KBM-7 (cell line): ENCODE results near the gene HHATL.

Experiments used
- DNase-seq: peaks from one replicate; pipeline ENCODE4 v3.0.0-alpha.2; 2015
- in situ Hi-C: fragments of 300-500 bp; cut with MboI; formaldehyde crosslinking; loops from 2 replicates; pipeline ENCODE4 v1.14.3; 2020; ENCODE audit warnings: low sequenced_read_pairs, low pct_unique_long_range_greater_than_20kb, mixed read lengths

HHATL gene

DNA sequence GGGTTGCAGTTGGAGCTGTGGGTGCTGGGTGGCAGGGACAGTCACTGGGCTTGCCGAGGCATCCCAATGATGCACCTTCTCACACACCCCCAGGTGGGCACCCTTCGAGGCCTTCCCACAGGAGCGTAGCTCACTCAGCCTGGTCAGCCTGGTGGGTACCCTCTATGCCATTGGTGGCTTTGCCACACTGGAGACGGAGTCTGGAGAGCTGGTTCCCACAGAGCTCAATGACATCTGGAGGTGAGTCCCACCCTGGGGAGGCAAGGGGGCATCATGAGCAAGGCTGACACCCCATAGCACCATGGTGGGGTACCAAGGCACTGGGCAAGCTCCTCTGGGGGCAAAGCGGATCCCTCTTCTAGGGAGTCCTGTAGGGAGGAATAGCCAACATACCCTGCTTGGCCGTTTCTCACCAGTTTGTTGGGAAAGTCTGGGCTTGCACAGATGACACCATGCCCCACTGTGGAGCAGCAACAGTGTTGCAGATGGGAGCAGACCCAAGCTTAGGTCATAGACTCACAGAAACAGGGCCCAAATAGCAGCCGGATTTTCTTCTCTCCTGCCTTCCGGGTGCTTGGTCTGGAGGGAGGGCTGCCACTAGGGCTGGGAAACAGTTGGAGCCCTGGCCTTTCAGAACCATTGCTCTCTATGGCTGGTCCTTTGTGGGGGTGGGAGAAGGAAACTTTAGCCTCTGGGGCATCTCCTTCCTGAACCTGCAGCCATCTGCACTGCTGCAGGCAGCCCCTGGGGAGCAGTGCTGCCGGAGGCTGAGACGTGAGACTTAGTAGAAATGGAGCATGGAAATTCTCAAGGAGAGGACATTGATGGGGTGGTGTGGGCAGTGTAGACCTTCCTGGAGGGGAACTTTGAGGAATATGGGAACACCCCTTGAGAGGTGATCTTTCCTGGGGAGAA, 11.6 kb downstream of the HHATL start:
- DNase-seq = no peak
- in situ Hi-C loops = no loop called here

DNA sequence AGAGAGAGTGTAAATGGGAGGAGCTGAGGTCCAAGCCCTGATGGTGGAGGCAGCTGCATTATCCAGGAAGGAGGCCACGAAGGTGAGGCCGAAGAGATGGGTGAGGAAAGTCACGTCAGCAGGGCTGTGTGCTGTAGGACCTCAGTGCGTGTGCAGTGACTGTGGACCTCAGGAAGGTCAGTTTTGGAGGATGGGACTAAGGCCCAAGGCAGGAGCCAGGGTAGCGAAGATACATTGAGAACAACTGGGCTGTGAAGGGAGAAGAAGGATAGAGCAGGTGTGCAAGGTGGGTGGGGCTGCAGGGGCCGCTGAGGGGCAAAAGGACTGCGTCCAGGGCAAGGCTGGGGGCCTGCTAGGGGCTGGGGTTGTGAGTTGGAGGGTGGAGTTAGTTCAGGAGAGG, 12.4 kb downstream of the HHATL start:
- in situ Hi-C loops = no loop called here
- DNase-seq = no peak

DNA sequence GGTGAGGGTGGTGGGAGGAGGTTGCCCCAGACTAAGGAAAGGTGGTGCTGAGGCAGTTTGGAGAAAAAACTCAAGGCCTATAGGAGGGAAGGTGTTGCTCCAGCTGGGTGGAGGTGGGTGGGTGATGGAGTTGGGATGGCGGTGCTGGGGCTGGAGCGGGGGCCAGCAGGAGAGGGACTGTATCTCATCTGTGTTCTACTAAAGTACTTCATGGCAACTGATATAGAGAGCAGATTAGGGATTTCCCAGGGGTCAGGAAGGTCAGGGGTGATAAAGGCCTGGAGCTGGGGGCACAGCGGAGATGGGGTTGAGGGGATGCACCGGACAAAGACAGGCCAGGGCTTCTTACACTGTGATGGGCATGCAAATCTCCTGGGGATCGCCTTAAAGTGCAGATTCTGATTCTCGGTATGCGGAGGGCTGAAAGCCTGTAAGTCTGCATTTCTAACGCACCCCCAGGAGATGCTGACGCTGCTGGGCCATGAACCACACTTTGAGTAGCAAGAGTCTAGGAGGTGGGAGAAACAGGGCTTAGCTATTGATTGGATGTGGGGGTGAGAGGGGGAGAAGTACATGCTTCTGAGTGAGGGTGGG, 13.1 kb downstream of the HHATL start:
- DNase-seq = no peak
- in situ Hi-C loops = no loop called here

DNA sequence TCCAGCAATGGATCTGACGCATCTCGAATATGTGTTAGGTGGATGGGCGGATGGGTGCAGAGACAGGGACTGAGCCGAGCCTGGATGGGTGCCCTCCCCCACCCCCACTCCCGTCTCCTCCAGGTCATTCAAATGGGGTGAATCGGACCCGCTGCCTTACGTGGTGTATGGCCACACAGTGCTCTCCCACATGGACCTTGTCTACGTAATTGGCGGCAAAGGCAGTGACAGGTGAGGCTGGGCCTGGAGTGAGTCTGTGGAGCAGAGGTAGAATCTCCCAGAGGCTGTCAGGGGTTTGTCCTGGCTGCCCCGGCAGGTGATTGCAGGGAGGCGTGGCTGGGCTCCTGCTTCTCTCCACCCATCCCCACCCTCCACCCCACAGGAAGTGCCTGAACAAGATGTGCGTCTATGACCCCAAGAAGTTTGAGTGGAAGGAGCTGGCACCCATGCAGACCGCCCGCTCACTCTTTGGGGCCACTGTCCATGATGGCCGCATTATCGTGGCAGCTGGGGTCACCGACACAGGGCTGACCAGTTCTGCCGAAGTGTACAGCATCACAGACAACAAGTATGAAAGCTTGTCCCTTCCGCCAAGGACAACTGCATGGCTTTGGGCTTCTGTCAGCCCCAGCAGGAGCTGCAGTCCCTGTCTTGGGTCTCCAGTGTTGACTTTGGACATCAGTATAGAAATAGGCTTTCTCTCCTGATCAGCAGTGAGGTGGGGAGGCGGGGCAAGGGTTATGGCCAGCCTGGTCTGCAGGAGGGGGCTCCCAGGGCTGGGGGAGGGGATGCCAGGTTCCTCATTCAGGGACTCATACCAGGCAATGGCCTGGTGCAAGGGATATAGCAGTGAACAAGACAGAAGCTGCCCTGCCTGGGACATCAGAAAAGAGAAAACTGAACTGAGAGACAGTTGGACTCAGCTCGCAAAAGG, 13.8 kb downstream of the HHATL start:
- DNase-seq = no peak
- in situ Hi-C loops = no loop called here

DNA sequence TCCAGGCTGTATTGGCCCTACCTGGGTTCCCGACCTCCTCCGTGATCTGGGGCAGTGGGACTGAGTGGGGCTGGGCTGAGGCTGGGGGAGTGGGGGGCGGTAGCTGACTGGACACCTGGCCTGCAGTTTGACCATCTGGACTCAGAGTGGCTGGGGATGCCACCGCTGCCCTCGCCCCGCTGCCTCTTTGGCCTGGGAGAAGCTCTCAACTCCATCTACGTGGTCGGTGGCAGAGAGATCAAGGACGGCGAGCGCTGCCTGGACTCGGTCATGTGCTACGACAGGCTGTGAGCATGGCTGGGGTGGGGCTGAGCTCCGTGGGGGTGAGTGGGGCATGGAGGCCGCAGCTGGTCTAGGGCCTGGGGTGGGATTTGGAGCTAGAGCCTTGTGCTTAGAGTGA, 14.6 kb downstream of the HHATL start:
- DNase-seq = no peak
- in situ Hi-C loops = no loop called here

DNA sequence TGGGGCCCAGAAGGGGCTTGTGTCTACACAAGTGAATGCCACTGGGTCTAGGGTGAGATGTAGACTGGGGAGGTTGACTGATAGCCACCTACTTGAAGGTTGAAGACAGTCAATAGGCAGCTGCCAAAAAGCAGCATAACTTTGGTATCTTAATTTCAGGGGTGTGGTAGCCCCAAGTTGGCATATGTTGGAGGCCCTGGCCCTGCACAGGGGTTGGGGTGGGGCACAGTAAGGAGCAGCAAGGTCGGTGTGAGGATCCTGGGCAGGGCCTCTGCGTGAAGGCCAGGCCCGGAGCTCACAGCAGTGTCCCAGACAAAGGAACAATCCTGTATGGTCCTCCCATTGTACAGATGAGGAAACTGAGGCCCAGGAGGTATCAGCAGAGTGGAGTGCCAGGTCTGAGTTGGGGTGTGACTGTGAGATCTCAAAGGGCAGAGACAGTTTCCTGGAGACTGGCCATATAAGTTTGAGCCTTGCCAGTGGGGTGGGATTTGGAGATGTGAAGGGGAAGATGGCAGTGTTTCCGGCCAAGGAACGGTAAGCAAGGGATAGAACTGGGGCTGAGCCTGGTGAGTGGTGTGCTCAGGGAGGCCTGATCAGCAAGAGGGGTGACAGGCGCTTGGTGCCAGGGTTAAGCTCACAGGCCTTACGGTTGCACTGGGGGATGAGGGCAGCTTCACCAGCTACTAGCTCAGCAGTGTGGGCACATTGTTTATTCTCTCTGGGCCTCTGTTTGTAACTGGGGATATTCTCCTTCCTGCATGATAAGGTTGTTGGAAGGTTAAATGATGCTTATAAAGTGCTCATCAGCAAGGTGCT, 15.6 kb downstream of the HHATL start:
- in situ Hi-C loops = no loop called here
- no peak for DNase-seq

DNA sequence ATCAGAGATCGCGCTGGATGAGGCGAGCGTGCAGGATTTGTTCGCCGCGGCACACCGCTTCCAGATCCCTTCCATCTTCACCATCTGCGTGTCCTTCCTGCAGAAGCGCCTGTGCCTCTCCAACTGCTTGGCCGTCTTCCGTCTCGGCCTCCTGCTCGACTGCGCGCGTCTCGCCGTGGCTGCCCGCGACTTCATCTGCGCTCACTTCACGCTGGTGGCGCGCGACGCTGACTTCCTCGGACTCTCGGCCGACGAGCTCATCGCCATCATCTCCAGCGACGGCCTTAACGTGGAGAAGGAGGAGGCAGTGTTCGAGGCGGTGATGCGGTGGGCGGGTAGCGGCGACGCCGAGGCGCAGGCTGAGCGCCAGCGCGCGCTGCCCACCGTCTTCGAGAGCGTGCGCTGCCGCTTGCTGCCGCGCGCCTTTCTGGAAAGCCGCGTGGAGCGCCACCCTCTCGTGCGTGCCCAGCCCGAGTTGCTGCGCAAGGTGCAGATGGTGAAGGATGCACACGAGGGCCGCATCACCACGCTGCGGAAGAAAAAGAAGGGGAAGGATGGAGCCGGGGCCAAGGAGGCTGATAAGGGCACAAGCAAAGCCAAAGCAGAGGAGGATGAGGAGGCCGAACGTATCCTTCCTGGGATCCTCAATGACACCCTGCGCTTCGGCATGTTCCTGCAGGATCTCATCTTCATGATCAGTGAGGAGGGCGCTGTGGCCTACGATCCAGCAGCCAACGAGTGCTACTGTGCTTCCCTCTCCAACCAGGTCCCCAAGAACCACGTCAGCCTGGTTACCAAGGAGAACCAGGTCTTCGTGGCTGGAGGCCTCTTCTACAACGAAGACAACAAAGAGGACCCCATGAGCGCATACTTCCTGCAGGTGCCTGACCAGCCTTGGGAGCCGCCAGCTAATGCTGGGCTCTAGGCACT, 16.4 kb downstream of the HHATL start:
- in situ Hi-C loops = no loop called here
- DNase-seq = no peak

DNA sequence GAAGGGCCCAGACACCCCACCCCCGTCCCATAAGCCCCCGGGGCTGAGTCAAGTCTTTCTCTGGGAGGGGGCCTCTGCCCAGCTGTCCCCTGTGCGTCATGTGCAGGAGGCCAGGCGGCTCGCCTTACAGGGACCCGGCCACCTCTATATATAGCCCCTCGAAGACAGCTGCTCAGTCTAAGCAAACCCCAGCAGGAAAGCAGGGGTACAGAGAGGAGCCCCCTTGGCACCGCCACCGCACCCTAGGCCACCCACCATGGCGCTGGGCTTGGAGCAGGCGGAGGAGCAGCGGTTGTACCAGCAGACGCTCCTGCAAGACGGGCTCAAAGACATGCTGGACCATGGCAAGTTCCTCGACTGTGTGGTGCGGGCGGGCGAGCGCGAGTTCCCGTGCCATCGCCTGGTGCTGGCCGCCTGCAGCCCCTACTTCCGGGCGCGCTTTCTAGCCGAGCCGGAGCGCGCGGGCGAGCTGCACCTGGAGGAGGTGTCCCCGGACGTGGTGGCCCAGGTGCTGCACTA, 17.2 kb downstream of the HHATL start, which contains the start of gene KLHL40:
Gene KLHL40 (plus strand): TSS at position 175 of the 519 bp plus-strand sequence. CDS start 82 bp downstream, at position 257.
- in situ Hi-C loops = no loop called here
- no peak for DNase-seq

DNA sequence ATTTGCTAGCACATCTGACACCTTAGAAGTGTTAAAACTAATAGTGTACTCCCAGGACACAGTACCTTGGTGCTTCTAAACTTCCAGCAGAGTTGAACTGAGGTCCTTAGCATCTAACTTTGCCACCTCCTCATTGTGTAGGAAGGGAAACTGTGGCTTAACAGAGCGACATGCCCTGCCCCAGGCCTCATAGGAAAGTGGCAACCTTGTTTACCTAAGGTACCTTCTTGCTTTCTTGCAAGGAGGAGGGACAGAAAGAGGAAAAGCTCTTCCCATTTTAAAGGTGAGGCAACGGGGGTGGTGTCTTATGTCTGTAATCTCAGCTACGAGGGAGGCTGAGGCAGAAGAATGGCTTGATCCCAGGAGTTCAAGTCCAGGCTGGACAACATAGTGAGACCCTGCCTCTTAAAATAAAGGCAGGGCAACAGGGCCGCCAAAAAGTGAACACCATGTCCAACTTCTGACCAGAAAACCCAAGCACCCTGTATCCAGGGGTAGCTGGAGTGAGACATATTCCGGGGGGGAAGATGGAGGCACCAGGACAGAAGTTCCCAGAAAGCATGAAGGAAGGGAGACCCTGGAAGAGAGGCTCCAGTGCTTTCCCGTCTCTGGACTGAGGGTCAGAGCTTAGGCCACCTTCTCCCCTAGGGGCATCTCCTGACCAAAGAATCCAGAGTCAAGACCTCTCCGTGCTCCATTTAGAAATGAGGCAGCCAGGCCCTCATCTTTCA, 17.8 kb downstream of the HHATL start:
- in situ Hi-C loops = no loop called here
- DNase-seq = no peak

DNA sequence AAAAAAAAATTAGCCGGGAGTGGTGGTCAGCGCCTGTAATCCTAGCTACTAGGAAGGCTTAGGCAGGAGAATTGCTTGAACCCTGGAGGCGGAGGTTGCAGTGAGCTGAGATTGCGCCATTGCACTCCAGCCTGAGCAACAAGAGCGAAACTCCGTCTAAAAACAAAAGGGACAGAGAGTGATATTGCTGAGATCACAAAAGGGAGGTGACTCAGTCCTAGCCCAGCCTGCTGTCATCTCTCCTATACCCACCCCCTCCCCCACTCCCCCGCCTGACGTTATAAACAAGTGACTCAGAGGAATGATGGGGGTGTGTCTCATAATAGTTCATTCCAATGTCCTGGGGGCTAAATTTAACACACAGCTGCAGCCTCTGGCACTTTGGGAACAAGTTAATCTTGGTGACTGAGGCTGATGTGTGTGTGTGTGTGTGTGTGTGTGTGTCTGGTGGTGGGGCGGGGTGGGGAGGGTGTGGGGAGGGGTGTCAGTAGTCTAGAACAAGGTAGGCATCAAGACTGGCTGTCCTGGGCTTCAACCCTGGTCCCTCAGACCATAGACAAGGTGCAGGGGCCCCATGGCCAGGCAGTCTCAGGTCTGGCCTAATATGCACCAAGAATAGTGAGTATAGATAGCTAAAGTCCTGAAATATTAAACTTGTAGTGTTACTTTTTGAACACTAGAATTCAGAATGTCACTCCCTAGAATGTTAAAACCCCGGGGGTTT, 18.6 kb downstream of the HHATL start:
- DNase-seq = no peak

DNA sequence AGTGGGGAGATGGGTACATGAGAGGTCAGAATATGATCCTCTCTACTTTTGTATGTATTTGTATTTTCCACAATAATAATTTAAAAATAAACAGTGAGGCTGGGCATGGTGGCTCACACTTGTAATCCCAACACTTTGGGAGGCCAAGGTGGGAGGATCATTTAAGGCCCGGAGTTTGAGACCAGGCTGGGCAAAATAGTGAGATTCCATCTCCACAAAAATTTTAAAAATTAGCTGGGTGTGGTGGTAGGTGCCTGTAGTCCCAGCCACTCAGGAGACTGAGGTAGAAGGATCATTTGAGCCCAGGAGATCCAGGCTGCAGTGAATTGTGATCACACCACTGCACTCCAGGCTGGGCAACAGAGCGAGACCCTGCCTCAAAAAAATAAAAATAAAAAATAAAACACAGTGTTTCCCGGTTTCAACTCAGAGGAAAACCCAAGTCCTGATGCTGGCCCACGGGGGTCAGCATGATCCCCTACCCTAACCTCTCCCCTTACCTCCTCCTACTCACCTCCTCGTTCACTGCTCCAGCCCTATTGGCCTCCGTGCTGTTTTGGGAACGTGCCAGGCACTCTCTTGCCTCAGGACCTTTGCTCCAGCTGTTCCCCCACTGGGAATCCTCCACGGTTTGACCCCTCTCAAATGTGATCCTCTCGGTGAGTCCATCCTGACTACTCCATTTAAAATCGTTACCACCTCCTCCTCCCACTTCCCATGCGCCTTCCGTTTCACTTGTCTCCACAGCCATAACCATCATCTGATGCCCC, 20.1 kb downstream of the HHATL start:
- DNase-seq = no peak
- in situ Hi-C loops = no loop called here

More for the DNA sequence above, 18.6 kb downstream of the HHATL start:
- in situ Hi-C loops = no loop called here

DNA sequence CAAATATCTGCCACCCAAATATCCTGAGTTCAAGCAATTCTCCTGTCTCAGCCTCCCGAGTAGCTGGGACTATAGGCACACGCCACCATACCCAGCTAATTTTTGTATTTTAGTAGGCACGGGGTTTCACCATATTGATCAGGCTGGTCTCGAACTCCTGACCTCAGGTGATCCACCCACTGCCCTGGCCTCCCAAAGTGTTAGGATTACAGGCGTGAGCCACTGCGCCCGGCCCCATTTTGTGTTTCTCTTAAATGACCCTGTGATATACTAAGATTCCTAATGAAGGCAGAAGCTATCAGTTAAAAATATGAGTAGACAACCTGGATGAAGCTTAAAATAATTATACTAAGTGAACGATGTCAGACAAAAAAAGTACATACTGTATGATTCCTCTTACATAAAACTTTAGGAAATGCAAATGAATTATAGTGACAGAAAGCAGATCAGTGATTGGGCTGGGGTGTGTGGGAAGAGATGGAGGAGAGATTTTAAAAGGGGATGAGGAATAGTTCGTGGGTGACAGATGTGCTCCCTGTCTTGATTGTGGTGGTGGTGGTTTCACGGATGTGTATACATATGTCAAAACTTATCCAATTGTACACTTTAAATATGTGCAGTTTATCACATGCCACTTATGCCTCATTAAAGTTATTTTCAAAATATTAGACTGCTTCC, 21.1 kb downstream of the HHATL start:
- no peak for DNase-seq
- in situ Hi-C loops = no loop called here

DNA sequence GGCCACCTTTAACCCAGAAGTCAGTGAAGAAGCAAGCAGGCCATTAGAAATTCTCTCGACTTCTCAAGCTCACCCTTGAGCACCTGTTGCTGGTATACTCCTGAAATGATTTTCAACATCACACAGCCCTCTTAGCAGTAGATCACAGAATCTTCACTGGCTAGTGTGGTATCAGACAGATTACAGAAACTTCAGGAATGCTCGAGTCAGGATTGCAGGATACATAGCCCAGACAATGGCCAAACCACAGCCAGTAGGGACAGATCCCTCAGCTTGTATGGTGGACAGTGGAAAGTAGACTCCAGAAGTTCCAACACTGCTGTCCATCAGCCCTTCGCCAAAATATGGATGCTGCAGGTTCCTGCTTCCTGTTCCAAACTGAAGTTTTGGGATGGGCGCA, 21.8 kb downstream of the HHATL start:
- no peak for DNase-seq
- in situ Hi-C loops = no loop called here

DNA sequence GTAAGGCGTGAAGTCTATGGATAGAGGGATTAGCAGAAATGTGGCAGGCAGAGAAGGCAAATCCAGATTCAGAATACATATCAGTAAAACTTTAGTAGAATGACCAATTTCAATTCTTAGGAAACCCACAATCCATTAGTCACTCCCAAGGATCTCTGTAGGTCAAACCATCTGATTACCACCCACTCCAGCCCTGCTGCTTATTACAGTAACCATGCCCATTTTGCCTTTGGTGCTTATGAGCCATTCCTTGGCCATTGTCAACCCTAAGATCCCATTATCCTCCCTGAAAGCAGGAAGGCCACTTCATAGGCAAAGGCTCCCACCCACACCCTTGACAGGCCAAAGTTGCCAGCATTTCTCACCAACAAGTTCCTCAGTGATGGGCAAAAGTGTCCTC, 22.3 kb downstream of the HHATL start:
- in situ Hi-C loops = no loop called here

DNA sequence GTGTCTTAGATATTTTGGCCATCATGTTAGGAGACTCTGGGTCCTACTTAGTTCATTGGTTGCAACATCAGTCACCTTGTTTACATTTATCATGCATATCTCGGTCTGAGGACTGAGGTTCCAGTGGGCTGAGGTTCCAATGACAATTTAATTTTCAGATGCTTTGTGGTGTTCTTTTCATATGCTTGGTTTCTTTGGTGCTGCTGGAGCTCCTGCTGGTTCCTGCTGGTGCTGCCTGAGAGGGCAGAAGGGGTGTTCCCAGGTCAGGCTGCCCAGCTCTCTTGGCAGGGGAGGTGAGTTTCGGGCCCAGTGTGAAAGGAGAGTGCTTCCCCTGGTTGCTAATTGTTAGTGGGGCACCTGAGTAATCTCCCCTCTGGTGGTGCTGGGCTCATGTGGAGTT, 24.2 kb downstream of the HHATL start:
- in situ Hi-C loops = no loop called here
- no peak for DNase-seq

More for the DNA sequence above, 22.3 kb downstream of the HHATL start:
- no peak for DNase-seq
